ENCODE results near the gene LMAN1.

Gene LMAN1

GRCh38 chr18:59358712-59359575 lies at the start of gene LMAN1:
Gene LMAN1 (minus strand): TSS chr18:59359265. CDS start chr18:59359244, 21 bp downstream.
- no peaks in the 10 kb centered on the region for H3K9me3 Mint-ChIP-seq
- H3K4me1 Mint-ChIP-seq (ENCODE audit: low read depth): peaks cover 45% of the 10 kb centered on the region
- H3K36me3 Mint-ChIP-seq (ENCODE audit: low read depth): peaks cover 34% of the 10 kb centered on the region
- peak within 1 kb of the TSS; percentile 98 for H3K4me3 Mint-ChIP-seq
- peak within 1 kb of the TSS; percentile 99 for H3K27ac Mint-ChIP-seq
- peaks cover 5% of the 10 kb centered on the region for H3K27me3 Mint-ChIP-seq

- no peak overlapping the region for H3K27ac Mint-ChIP-seq
- no peaks in the 10 kb centered on the region for H3K36me3 Mint-ChIP-seq (ENCODE audit: low read depth)
- H3K4me3 Mint-ChIP-seq: no peak overlapping the region
- H3K9me3 Mint-ChIP-seq: no peaks in the 10 kb centered on the region
- H3K4me1 Mint-ChIP-seq (ENCODE audit: low read depth): no peaks in the 10 kb centered on the region
- H3K27me3 Mint-ChIP-seq: peaks cover 17% of the 10 kb centered on the region
Observed at GRCh38 chr18:59402432-59403090, 43.5 kb upstream of the LMAN1 start.

GRCh38 chr18:59400407-59400806 lies 41.3 kb upstream of the LMAN1 start:
- Mint-ChIP-seq H3K9me3 (no peaks in the 10 kb centered on the region), H3K27ac (no peak overlapping the region), H3K36me3 (ENCODE audit: low read depth) (no peaks in the 10 kb centered on the region), H3K4me3 (no peak overlapping the region), H3K4me1 (ENCODE audit: low read depth) (peaks cover 6% of the 10 kb centered on the region), H3K27me3 (peaks cover 28% of the 10 kb centered on the region)

GRCh38 chr18:59395226-59396175 lies 36.4 kb upstream of the LMAN1 start:
- H3K27ac Mint-ChIP-seq: no peak overlapping the region
- peaks cover 9% of the 10 kb centered on the region for H3K4me1 Mint-ChIP-seq (ENCODE audit: low read depth)
- no peaks in the 10 kb centered on the region for H3K9me3 Mint-ChIP-seq
- H3K4me3 Mint-ChIP-seq: no peak overlapping the region
- H3K36me3 Mint-ChIP-seq (ENCODE audit: low read depth): no peaks in the 10 kb centered on the region
- peaks cover 37% of the 10 kb centered on the region for H3K27me3 Mint-ChIP-seq

GRCh38 chr18:59393381-59393780 lies 34.3 kb upstream of the LMAN1 start:
- peaks cover 9% of the 10 kb centered on the region for H3K4me1 Mint-ChIP-seq (ENCODE audit: low read depth)
- H3K27ac Mint-ChIP-seq: no peak overlapping the region
- H3K27me3 Mint-ChIP-seq: peaks cover 40% of the 10 kb centered on the region
- H3K9me3 Mint-ChIP-seq: no peaks in the 10 kb centered on the region
- H3K36me3 Mint-ChIP-seq (ENCODE audit: low read depth): no peaks in the 10 kb centered on the region
- H3K4me3 Mint-ChIP-seq: no peak overlapping the region

- Mint-ChIP-seq H3K9me3 (no peaks in the 10 kb centered on the region), H3K27me3 (peaks cover 25% of the 10 kb centered on the region), H3K36me3 (ENCODE audit: low read depth) (no peaks in the 10 kb centered on the region), H3K4me3 (no peak overlapping the region), H3K4me1 (ENCODE audit: low read depth) (no peaks in the 10 kb centered on the region), H3K27ac (no peak overlapping the region)
Observed at GRCh38 chr18:59388817-59389216, 29.8 kb upstream of the LMAN1 start.

GRCh38 chr18:59387687-59388565 lies 28.9 kb upstream of the LMAN1 start:
- Mint-ChIP-seq H3K27ac (no peak overlapping the region), H3K4me3 (no peak overlapping the region), H3K36me3 (ENCODE audit: low read depth) (no peaks in the 10 kb centered on the region), H3K4me1 (ENCODE audit: low read depth) (no peaks in the 10 kb centered on the region), H3K27me3 (peaks cover 21% of the 10 kb centered on the region), H3K9me3 (no peaks in the 10 kb centered on the region)

- H3K4me1 Mint-ChIP-seq (ENCODE audit: low read depth): no peaks in the 10 kb centered on the region
- H3K27ac Mint-ChIP-seq: no peak overlapping the region
- H3K9me3 Mint-ChIP-seq: no peaks in the 10 kb centered on the region
- H3K36me3 Mint-ChIP-seq (ENCODE audit: low read depth): no peaks in the 10 kb centered on the region
- H3K4me3 Mint-ChIP-seq: no peak overlapping the region
- H3K27me3 Mint-ChIP-seq: peaks cover 16% of the 10 kb centered on the region
Observed at GRCh38 chr18:59386909-59387686, 28.0 kb upstream of the LMAN1 start.

GRCh38 chr18:59385191-59385590 lies 26.1 kb upstream of the LMAN1 start:
- Mint-ChIP-seq H3K4me3 (no peak overlapping the region), H3K27ac (no peak overlapping the region), H3K4me1 (ENCODE audit: low read depth) (peaks cover 9% of the 10 kb centered on the region), H3K9me3 (no peaks in the 10 kb centered on the region), H3K36me3 (ENCODE audit: low read depth) (no peaks in the 10 kb centered on the region), H3K27me3 (peaks cover 26% of the 10 kb centered on the region)

GRCh38 chr18:59383851-59384250 lies 24.8 kb upstream of the LMAN1 start:
- H3K9me3 Mint-ChIP-seq: no peaks in the 10 kb centered on the region
- no peak overlapping the region for H3K4me3 Mint-ChIP-seq

GRCh38 chr18:59382383-59382782 lies 23.3 kb upstream of the LMAN1 start:
- Mint-ChIP-seq H3K4me1 (ENCODE audit: low read depth) (peaks cover 35% of the 10 kb centered on the region), H3K9me3 (no peaks in the 10 kb centered on the region), H3K4me3 (no peak overlapping the region), H3K27ac (no peak overlapping the region), H3K36me3 (ENCODE audit: low read depth) (no peaks in the 10 kb centered on the region), H3K27me3 (peaks cover 31% of the 10 kb centered on the region)

More at GRCh38 chr18:59383851-59384250, 24.8 kb upstream of the LMAN1 start:
- Mint-ChIP-seq H3K27ac (no peak overlapping the region), H3K36me3 (ENCODE audit: low read depth) (no peaks in the 10 kb centered on the region), H3K27me3 (peaks cover 32% of the 10 kb centered on the region), H3K4me1 (ENCODE audit: low read depth) (peaks cover 21% of the 10 kb centered on the region)

- Mint-ChIP-seq H3K27ac (no peak overlapping the region), H3K4me3 (no peak overlapping the region), H3K4me1 (ENCODE audit: low read depth) (peaks cover 40% of the 10 kb centered on the region), H3K36me3 (ENCODE audit: low read depth) (no peaks in the 10 kb centered on the region), H3K9me3 (no peaks in the 10 kb centered on the region), H3K27me3 (peaks cover 30% of the 10 kb centered on the region)
Observed at GRCh38 chr18:59381949-59382348, 22.9 kb upstream of the LMAN1 start.

- H3K27me3 Mint-ChIP-seq: peaks cover 34% of the 10 kb centered on the region
- no peaks in the 10 kb centered on the region for H3K36me3 Mint-ChIP-seq (ENCODE audit: low read depth)
- peaks cover 44% of the 10 kb centered on the region for H3K4me1 Mint-ChIP-seq (ENCODE audit: low read depth)
- H3K4me3 Mint-ChIP-seq: no peak overlapping the region
- no peaks in the 10 kb centered on the region for H3K9me3 Mint-ChIP-seq
- no peak overlapping the region for H3K27ac Mint-ChIP-seq
Observed at GRCh38 chr18:59380706-59381105, 21.6 kb upstream of the LMAN1 start.
